Measurements from ENCODE around the gene USP11.

Gene USP11

GRCh38 chrX:47232803-47233332 is at the start of gene USP11:
TSS of gene USP11 (plus strand) at chrX:47233009. CDS start at chrX:47233044, 35 bp downstream.
- DNase-seq (ENCODE audit: low read depth in 2 of 2): peak; percentile 13 to 36

GRCh38 chrX:47184486-47184885 is 48.3 kb upstream of the USP11 start:
- DNase-seq (ENCODE audit: low read depth in 2 of 2): no peak

DNA sequence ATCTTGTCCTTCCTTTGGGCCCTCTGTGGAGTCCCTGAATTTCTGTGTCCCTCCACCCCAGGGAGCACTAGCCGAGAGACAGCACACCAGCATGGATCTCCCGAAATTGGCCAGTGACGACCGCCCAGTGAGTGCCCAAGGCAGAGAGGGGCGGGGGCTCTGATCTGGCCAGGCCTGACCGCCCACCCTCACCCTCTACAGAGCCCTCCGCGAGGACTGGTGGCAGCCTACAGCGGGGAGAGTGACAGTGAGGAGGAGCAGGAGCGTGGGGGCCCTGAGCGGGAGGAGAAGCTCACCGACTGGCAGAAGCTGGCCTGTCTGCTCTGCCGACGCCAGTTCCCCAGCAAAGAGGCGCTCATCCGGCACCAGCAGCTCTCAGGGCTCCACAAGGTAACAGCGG is 47.6 kb upstream of the USP11 start:
- DNase-seq (ENCODE audit: low read depth in 2 of 2): no peak

DNA sequence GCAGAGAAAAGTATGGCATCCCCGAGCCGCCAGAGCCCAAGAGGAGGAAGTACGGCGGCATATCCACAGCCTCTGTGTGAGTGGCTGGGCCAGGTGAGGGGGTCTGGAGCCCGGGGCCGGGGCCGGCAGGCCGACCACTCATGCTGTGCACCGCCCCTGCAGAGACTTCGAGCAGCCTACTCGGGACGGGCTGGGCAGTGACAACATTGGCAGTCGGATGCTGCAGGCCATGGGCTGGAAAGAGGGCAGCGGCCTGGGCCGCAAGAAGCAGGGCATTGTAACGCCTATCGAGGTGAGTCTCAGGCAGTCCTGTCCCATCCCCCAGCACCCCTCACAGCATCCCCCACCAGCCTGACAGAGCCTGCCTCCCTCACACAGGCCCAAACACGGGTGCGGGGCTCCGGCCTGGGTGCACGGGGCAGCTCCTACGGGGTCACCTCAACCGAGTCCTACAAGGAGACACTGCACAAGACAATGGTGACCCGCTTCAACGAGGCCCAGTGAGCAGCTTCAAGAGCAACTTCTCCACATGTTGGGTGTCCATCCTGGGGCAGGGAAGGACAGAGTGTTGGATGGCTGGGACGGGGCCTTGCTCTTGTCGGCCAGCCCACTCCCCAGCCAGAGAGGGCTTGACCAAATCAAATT is 46.6 kb upstream of the USP11 start:
- no peak for DNase-seq (ENCODE audit: low read depth in 2 of 2)

DNA sequence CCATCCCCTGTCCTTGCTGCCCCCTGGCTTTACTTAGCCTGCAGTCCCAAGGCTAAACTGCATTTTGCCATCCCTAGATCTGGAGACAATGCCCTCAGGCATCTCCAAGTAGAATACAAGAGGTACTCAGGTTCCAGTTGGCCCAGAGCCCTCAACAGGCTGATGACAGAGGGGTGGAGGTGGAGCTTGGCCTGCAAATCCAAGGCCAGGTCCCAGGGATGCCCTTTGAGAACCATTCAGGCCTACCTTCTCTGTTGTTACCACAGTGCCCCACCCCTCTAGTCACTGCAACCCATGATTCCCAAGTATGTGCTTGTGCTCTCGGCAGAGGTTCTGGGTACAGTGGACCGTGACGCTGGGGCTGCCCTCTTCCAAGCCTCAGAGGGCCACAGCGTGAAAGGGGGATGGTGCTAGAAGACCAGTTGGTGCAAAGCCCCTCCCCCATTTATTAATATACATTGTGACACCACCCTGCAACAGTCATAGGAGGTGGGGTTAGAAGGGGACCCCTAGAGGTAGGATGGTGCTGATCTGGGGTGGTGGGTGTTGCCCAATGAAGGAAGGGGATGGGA is 45.6 kb upstream of the USP11 start:
- no peak for DNase-seq (ENCODE audit: low read depth in 2 of 2)

- DNase-seq (ENCODE audit: low read depth in 2 of 2): no peak
Measured at GRCh38 chrX:47189906-47190305, 42.9 kb upstream of the USP11 start.

DNA sequence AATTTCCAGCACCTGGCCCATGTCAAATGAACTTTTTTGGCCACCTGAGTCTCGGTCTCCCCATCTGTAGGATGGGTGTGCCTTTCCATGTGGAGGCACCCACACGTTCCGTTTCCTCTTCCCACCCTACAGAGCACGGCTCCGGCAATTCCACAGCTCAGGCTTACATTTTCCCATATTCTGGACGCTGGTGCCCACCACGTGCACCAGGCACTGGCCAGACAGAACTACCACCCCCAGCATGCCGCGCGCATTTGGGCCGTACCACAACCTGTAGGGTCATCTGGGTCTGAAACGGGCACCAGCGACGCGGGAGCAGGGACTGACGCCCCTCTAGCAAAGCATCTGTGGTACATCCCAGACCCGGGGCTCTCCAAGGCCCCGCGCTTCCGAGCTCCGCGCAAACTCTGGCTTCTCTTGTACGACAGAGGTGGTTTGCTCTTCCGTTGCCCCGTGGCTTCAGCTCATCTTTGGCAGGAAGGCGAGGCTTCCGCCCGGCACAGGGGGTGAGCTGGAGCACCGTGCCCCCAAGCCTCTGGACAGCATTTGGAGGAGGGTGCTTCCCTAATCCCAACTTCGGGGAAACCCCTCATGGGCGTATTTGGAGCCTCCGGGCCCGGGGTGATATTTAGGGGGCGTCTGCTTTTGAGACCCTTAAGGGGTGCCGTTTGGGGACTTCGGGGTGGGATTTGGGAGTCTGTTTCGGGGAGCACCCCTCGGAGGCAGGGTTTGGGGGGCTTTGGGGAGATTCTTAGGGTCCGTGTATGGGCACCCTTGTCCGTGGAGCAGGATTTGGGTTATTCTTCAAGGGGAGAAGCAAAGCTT is 42.2 kb upstream of the USP11 start:
- peak; percentile 70 to 71 for DNase-seq (ENCODE audit: low read depth in 2 of 2)

DNA sequence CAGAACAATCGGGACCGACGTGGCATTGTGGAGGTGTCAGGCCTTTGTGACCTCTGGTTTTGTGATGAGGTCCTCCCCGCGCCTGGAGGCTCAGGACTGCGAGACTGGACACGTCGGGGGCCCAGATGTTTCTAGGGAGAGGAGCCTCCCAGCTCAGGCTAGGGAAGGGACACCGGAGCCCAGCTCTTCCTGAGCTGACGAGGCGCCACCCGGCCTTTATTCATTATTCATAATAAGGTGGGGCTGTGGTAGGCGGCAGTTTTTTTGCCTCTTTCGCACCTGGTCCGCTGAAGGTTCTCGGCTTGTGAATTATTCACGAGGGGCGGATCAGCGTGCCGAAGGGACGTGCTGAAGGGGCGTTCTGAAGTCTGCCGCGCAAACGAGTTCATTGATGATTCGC is 41.5 kb upstream of the USP11 start:
- DNase-seq (ENCODE audit: low read depth in 2 of 2): peak in 1 of 2 donors; percentile 23

DNA sequence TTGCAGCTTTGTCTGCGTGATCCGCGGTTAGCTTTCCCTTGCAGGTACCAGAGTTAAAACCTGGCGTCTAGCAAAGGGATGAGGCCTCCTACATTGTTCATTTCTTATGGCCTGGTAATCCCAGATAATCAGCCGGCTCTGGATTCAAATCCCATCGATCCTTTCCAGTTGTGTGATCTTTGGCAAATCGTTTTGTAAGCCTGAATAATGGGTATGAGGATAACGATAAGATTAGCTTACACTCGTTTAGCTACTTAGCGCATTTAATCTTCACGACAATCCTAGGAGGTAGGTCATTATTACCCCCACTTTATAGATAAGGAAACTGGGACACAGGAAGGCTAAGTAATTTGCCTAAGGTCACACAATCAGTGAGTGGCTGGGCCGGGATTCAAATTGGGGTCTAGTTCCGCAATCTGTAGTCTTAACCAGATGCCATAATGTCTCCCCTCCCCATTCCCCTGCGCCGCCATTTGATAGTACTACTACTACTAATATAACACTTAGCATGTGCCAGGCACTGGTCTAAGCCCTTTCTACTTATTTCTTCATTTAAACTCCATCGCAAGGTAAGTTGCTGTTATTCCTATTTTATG is 40.9 kb upstream of the USP11 start:
- no peak for DNase-seq (ENCODE audit: low read depth in 2 of 2)

- peak; percentile 78 to 92 for DNase-seq (ENCODE audit: low read depth in 2 of 2)
Measured at GRCh38 chrX:47193475-47194193, 39.2 kb upstream of the USP11 start, which contains the start of gene UBA1. TSS of gene UBA1 (plus strand) at chrX:47193829. CDS start at chrX:47198803, 4,974 bp downstream.

DNA sequence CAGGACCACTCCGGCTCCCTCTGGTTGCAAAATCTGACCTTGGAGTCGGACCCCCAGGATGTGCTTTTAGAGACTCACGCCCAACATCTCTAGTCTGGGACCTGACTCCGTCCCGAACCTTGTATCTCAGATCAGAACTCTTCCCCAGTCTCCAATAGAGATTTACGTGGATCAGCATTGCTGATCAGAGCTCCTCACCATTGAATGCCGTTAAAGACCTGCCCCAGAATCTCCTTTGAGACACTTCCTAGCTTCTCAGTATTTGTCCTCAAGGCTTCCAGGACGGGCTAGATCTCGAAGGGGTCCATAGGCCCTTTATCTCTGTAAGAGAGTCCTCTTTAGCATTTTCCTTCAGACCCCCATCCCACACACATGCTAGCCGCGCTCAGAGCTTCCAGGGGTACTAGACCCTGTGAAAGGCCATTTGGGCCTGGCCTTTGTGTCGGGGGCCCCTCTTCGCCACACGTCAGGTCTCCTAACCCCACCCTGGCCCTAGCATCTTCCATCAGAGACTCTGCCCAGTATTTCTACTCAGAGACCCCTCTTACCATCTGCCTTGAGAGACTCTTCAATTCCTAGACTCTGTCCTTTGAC is 38.5 kb upstream of the USP11 start:
- DNase-seq (ENCODE audit: low read depth in 2 of 2): no peak

DNA sequence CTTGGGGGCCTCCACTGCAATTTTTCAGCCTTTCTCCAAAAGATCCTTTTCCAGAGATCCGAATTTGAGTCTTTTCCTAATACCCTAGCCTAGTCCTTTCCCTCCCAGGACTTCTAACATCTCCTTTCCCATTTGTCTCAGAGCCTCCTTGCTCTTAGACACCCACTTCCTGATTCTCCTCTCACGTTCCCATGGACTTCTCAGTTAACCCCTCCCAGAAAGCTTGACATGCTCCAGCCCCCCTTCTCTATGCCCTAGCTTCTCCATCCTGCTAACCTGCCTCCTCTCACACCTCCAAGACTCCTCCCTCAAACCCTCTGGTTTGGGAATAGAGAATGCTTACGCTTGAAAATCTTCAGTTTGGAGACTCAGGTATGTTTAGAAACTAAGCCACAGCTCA is 36.7 kb upstream of the USP11 start:
- DNase-seq (ENCODE audit: low read depth in 2 of 2): no peak

DNA sequence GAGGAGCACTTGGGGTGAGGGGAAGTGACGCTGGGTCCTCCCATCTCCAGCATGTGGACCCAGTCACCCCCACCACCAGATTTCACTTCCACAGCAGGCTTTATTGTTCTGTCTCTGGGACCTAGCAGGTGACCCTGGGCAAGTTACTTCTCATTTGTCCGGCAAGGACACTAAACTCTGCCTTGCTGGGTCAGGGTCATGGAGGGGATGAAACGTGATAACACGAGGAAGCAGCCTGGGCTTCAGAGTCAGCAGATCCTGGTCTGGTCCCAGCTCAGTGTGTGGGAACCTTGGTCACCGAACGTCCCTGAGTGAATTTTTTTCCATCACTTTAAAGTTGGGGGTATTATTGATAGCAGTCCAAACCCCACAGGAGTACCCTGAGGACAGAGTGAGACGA is 35.3 kb upstream of the USP11 start:
- no peak for DNase-seq (ENCODE audit: low read depth in 2 of 2)

GRCh38 chrX:47198026-47198686 is 34.7 kb upstream of the USP11 start:
- DNase-seq (ENCODE audit: low read depth in 2 of 2): no peak

DNA sequence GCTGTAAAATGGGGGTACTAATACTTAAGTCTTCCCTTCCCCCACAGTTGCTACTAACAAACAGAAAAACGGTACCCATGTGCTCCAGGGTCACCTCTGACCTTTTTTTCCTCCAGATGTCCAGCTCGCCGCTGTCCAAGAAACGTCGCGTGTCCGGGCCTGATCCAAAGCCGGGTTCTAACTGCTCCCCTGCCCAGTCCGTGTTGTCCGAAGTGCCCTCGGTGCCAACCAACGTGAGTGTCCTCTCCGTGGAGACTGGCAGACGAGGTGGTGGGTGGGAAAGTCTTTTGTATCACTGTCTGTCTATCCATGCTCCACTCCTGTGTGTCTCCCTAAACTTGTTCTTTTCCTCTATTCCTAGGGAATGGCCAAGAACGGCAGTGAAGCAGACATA is 34.1 kb upstream of the USP11 start:
- DNase-seq (ENCODE audit: low read depth in 2 of 2): no peak

DNA sequence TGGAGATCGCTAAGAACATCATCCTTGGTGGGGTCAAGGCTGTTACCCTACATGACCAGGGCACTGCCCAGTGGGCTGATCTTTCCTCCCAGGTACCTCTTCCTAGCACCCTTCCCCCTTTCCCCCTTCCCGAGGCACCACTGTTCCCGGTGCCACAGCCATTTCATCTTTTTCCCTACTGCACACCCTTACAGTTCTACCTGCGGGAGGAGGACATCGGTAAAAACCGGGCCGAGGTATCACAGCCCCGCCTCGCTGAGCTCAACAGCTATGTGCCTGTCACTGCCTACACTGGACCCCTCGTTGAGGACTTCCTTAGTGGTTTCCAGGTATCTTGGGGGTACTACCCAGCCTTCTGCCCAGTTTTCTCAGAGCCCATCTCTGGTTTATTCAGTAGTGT is 33.5 kb upstream of the USP11 start:
- no peak for DNase-seq (ENCODE audit: low read depth in 2 of 2)

DNA sequence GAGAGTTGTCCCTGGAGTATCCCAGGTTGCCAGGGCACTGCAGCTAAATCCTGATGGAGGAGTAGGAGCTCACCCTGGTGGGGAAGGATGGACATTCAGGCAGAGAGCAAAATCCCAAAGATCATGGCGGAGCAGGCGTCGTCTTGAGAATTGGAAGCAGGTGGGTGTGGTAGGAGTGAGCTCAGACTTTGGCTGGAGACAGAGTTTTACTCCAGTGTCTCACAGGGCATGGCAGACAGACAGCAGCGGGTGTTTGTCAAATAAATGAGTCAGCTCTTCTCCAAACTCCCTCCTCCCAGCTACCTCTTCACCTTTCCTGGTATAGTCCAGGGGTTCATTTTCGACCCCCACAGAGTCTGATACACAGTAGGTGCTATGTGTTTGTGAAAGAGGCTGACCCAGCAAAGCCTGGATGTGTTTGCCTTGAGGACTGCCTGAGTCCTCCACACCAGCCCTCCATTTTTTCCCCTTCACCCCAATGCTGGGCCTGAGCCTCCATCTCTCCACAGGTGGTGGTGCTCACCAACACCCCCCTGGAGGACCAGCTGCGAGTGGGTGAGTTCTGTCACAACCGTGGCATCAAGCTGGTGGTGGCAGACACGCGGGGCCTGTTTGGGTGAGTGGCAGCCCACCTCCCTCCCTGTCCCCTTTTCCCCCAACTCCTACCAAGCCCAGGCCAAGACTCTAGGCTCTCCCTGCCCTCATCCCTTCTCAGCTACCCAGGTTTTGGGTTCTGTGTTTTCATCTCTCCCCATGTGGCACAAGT is 32.2 kb upstream of the USP11 start:
- no peak for DNase-seq (ENCODE audit: low read depth in 2 of 2)

DNA sequence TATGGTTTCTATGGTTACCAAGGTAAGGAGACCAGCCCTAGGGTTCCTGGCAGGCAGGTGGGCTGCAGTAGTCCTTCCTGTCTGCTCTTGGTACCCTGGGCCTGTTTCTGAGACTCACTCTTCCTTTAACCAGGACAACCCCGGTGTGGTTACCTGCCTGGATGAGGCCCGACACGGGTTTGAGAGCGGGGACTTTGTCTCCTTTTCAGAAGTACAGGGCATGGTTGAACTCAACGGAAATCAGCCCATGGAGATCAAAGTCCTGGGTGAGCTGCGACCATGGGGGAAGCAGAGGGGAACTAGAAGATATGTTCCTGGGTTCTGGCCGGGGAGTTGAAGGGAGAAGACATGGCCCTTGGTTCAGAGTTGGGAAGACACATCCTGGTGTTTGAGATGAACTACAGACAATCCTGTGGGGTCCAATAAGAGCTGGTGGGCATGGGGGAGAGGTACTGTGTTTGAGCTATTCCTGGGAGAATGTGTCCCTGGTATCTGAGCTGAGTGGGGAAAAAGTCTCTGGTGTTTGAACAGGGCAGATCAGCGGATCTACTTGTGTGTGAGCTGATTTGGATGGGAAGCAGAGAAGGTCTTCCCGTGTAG is 31.4 kb upstream of the USP11 start:
- DNase-seq (ENCODE audit: low read depth in 2 of 2): no peak

GRCh38 chrX:47202316-47202715 is 30.5 kb upstream of the USP11 start:
- no peak for DNase-seq (ENCODE audit: low read depth in 2 of 2)

Measured in stimulated activated CD8-positive, alpha-beta memory T cell treated with anti-CD3 and anti-CD28 coated beads, Interleukin-2, amount 100 ng/mL, for 48 hours (primary cell).